NCI-H128 (cell line): ENCODE measurements around the gene SNX25.
"Not testable (repeated sequence)": the region's sequence is repeated elsewhere in the genome, so short reads cannot be mapped to it uniquely, and the experiment has no call there.

ENCODE experiments used
- DNase-seq: peaks from one replicate; lab custom pipeline; 2025; ENCODE audit not compliant: unreplicated experiment; lab: John Stamatoyannopoulos, UW

Gene SNX25

DNA sequence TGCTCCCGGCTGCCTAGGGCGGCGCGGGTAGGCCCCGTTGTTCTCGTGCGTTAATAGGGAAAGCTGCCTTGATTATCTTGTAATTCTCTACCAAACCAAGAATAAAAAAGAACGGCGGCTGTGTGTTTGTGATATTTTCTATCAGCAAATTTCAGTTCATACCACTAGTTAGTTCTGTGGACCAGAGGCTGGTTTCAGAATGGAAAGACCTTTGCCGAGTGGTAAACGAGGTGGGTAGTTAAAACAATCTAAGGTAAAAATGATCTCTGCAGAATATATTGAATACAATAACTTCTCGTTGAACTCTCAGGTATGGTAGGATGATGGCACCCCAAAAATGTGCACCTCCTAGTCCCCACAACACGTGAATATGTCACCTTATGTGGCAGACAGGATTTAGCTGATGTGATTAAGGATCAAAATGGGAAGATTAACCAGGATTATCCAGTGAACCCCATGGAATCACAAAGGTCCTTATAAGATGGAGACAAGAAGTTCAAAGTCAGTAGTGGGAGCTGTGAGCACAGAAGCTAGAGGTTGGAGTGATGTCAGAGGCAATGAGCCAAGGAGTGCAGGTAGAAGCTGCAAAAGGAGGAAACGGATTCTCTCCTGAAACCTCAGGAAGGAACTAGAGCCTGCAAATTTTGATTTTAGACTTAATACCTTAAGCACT, 5.0 kb upstream of the SNX25 start:
- no peak for DNase-seq

DNA sequence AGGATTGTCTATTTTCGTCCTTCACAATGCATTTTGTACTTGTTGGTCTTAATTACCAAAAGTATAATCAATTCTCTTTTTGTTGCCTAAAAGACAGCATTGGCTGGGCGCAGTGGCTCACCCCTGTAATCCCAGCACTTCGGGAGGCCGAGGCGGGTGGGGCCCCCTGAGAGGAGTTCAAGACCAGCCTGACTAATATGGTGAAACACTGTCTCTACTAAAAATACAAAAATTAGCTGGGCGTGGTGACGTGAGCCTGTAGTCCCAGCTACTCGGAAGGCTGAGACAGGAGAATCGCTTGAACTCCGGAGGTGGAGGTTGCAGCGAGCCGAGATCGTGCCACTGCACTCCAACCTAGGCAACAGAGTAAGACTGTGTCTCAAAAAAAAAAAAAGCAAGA, 4.3 kb upstream of the SNX25 start:
- DNase-seq = not testable (repeated sequence)

DNA sequence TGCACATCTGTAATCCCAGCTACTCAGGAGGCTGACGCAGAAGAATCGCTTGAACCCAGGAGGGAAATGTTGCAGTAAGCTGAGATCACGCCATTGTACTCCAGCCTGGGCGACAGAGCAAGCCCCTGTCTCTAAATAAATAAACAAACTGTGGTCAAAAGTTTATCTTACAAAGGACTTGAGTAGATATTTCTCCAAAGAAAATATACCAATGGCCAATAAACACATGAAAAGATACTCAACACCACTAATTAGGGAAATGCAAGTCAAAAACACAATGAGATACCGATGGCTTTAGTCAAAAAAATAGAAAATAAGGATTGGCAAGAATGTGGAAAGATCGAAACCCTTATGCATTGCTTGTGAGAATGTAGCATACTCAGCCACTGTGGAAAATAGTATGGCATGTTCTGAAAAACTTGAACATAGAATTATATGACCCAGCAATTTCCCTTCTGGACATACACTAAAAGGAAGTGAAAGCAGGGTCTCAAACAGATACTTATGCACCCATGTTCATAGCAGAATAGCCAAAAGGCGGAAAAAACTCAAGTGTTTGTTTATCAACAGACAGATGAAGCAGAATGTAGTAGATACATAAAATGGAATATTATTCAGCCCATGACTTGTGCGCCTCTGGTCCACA, 3.6 kb upstream of the SNX25 start:
- DNase-seq = no peak

DNA sequence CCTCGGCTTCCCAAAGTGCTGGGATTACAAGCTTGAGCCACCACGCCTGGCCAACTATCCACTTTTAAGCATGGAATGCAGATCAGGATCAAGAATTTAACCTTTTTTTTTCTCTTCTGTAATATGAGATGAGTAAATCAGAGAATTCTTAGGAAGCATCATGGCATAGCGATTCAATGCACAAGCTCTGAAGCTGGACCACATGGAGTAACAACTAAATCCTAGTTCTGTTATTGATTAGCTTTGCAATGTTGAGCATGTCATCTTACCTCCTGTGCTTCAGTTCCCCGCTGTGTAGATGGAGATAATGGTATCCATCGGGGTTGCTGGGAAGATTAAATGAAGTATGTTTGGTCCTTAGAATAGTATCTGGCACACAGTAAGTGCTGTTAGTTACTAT, 1.9 kb upstream of the SNX25 start:
- DNase-seq = no peak

DNA sequence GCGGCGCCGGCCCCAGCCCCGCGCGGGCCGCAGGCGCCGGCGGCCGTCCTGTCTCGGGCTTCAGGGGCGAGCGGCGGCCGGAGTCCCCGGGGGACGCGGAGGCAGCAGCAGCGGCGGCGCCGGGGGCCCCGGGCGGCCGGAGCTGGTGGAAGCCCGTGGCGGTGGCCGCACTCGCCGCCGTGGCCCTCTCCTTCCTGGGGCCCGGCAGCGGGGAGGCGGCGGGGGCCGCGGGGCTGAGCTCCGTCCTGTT, 379 bp downstream of the SNX25 start:
- DNase-seq = not testable (repeated sequence)

DNA sequence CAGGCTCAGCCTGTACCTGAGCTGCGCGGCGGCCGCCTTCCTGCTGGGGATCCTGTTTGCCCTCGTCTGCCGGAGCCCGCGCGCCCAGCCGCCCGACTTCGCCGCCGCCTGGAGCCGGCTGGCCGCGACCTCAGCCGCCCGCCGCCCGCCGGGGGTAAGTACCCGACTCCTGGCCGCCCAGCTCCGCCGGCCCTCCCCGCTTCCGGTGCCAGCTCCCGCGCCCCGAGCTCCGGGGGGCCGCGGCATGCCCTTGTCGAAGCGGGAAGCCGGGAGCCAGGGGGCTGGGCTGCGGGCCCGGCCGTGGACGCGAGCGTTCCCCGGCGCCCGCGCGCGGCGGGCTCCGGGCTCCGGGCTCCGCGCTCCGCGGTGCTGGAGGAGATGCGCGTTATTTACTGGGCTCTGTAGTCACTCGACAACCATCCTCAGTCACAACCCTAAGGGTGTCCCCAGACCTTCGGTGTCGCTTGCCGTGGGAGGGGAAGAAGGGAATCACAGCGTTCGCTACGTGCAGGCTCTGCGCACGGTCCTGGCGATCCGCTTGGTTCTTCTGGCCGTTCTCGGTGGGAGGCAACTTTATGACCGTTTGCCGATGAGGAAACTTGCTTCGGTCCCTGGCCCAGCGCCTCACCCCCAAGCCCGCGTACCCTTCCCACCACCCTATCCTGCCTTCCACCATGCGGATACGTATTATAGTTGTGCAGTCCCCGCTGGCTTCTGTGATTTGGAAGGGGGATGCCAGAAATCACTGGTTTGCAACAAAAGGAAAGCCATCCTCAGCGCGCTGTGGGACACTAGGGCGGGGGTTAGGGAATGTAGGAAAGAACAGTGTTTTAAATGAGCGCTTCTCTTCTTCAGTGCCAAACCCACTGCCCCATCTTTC, 944 bp downstream of the SNX25 start:
- no peak for DNase-seq

DNA sequence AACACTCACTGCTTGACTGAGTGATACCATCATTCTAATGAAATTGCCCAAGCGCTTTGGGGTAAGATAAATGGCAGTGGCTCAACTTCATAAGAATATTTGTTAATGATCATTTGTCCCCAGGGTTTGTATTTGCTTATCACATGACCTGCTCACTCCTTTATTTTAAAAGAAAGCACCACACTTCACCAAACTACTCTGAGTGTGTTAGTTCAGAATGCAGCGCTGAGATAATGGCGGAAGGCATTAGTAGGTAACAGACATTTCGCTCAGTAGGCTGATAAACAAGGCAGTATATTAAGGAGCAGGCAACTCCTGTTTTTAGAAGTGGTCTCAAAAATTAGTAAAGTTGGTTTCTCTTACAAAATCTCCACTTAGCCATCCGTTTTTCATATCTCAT, 1.6 kb downstream of the SNX25 start:
- no peak for DNase-seq

DNA sequence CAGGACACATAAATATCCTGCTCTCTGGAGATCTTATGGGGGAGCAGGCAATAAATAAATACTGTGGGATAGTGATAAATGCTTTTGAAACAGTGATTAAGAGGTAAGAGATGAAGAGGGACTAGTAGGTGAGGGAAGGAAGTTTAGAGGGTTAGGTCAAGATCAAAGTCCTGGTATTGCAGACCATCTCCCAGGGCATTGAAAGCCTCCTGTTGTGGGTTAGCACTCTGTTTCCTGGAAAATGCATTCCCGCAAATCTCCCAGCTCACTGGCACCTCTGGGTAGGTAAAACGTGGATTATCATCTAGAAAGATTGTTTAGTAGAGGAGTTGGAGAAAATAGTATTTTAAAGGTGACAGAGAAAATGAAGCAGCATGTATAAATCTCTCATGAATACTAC, 2.2 kb downstream of the SNX25 start:
- DNase-seq = no peak

DNA sequence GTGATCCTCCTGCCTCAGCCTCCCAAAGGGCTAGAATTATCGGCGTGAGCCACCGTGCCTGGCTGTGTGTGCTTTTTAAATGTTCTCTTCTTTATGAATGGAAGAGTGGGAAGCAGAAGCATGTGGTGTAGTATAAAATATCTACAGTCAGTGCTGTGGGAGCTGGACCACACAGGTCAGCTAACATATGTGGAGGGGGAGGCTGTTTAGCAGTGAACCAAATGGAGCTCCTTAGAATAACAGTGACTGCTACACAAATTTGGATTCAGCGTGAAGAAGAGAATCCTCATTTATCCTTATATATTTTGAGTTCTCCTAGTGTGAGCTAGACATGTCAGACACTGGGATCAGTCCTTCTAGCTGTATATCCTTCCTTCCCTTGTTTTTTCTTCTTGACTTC, 3.2 kb downstream of the SNX25 start:
- DNase-seq = no peak

DNA sequence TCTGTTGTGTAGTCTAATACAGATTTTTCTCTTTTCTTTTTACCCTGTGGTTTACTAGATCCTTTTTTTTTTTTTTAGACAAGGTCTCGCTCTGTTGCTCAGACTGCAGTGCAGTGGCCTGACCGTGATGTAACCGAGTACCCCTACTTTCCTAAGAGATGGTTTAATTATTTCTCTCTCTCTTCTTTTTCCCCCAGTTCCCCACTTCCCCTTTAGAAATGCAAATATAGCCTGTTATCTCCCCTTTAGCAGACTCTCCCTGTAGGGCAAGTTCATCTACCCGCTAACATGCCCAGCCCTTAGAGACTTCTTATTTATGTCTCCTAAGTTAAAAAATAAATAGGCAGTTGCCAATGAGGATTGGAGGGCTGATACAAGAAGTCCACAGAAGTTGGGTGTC, 4.5 kb downstream of the SNX25 start:
- DNase-seq = no peak

DNA sequence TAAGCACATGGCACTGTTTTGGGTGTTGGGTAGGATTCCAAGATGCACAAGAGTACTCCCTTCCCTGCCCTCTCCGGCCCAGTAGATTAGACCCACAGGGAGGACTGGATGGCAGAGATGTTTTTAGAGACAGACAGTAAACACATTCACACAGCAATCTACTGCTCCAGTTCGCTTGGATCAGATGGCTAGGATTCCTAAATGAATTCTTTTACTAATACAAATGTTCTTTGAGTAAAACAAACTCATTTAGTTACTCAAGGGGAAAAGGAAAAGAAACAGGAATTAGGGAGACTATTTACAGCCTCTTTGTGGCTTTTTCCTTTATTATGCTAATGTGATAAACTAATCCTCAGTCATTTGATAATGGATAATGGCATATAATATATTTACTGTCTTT, 5.9 kb downstream of the SNX25 start:
- DNase-seq = no peak

DNA sequence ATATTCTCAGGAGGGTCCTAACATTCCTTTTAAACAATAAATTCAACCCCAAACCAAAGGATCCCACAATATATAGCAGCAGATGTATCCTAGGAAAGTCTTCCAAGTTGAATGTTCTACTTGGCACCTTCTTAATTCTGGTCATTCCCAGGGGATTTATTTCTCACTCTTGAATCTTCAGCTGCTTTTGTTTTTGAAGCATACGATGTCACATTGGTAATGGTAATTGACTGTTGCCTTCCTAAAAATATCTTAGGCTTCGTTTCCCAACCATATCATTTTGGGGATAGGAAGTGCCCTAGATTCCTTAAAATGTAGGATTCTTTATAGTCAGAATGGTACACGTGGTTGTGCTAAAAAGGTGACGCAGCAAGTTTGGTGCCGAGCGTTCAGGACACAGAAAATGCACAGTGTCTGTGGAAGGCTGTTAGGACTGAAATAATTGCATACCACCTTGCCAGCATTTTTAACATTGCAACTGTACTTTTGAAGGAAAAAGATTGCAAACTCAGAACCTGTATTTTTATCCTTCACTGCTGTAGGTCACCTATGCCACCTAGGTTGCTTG, 8.1 kb downstream of the SNX25 start:
- DNase-seq = no peak

DNA sequence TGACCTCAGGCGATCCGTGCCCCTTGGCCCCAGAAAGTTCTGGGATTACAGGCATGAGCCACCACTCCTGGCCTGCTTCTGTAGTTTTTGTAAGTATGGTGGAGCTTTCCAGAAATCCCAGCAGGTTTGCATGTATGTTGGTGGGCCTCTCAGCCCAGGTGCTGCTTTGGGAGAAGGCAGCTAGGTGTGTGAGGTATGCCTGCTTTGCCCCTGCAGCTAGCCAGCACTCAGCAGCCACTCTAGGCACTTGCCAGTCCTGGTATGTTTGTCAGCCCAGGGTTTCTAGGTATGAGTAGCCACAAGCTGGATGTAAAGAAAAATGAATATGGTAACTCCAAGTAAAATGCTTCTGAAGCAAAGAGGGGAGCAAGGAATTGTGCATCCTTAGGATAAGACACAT, 8.9 kb downstream of the SNX25 start:
- no peak for DNase-seq

DNA sequence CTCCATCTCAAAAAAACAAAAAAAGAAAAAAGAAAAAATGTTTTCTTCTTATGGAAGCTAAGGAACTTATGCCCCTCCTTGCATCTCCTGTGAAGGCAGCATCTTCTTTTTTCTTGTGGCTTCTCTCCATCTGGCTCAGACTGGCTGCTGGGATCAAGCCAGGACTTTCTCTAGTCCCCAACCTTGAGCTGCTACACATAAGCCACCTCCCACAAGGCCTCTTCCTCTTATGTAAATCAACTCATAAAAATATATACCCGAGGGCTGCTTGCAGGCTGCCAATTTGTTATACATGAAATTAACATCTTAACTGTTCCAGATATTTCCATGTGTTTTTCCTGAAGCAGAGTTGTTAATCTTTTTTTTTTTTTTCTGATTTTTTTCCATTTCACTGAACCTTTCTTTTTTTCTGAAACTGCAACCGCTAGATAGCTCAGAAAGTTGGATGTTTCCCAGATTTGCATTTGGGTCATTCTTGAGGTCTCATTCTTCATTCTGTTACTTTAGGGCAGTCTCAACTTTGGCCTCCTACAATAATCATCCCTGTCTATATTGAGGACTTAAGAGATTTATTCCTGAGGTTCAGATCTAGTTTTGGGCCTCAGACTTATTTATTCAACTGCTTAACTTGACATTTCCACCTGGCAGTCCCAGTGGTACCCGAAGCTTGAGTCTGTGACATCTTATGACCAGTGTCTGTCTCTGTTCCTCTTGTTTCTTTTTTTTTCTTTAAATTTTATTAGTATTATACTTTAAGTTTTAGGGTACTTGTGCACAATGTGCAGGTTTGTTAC, 10.3 kb downstream of the SNX25 start:
- DNase-seq = no peak

DNA sequence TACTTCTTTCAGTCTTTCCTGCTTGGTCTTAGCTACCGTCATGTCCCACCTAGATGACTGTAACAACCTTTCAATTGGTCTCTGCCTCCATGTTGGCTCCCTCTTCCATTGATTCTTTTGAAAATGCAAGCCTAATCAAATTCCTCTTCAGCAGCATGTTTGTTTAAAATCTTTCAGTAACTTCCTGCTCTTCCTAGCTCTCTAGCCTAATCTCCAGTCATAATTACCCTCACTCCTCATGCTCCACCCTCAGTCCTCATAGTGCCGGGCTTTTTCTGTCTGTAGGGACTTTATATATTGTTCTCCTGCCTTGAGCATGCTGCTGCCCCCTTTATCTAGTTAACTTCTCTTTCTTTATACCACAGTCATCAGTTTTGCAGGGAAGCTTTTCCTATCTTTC, 12.1 kb downstream of the SNX25 start:
- no peak for DNase-seq

DNA sequence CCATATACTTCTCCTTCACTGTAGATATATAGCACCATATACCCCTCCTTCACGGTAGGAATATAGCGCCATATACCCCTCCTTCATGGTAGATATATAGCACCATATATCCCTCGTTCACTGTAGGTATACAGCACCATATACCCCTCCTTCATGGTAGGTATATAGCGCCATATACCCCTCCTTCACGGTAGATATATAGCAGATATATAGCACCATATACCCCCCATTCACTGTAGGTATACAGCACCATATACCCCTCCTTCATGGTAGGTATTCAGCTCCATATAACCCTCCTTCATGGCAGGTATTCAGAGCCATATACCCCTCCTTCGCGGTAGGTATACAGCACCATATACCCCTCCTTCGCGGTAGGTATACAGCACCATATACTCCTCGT, 12.5 kb downstream of the SNX25 start:
- DNase-seq = no peak

DNA sequence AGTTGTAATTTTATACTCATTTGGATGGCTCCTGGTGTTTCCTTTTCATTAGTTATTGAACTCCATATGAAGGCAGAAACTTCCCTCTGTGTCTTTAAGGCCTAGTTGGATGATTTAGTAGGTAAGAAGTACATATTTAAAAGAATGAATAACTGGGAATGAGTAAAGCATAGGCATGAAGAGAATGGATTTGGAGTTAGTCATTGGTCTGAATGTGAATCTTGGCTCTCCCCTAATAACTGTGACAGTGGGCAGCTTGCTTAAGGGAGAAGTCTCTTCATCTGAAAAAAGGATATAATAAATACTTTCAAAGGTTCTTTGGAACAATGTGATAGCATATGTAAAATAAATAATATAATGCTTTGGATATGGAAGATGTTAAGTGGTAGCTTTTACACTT, 13.2 kb downstream of the SNX25 start:
- no peak for DNase-seq

DNA sequence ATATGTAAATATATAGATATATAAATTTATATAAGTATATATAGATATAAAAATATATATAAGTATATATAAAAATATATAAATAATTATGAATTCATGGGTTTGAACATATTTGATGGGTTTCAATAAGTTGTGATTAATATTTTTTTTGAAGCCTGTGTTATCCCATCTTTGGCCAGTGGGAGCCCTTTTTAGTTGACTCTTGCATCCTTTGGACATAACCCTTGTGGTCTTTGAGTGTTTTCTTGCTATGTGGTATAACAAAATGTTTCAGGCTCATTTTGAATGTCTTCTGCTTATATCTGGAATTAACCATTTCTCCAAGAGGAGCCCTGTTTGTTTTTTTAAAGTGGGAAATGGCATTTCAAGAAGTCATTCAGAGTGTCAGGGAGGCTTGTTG, 15.2 kb downstream of the SNX25 start:
- DNase-seq = no peak

DNA sequence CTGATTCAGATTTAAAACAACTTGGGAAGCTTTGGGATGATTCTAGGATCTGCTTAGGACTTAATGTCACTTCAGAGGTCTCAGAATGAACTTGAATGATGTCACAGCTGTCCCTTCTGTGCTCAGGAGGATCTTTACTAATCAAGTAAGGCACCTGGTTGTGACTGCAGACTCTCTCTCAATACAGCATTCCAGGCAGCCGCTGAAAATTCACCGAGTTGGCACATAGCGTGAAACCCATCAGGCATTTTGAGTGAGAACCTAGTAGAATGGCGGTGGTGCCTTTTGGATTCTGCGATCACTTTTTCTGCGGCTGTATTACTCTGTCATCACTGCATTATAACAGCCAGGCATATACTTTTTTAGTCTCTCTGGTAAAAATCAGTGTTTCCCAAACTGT, 16.5 kb downstream of the SNX25 start:
- no peak for DNase-seq

DNA sequence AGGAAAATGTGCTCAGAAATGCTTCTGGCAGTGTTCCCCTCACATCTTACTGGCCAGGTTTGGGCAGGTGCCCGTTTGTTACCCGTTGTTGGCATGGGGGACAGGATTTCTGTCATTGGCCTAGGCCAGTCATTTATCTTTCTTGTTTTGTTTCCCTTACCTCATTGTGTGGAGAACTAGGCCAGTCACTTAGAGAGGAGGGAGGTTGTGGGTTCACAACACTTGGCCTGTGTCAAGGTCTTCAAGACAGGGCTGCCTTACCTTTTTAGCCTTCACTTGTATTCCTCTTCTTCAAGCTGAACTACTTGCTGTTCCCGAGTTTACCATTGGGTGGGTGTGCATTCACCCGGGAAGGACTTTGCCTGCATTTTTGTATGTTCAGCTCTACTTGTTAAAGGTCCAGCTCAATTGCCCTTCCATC, 17.7 kb downstream of the SNX25 start:
- DNase-seq = no peak

DNA sequence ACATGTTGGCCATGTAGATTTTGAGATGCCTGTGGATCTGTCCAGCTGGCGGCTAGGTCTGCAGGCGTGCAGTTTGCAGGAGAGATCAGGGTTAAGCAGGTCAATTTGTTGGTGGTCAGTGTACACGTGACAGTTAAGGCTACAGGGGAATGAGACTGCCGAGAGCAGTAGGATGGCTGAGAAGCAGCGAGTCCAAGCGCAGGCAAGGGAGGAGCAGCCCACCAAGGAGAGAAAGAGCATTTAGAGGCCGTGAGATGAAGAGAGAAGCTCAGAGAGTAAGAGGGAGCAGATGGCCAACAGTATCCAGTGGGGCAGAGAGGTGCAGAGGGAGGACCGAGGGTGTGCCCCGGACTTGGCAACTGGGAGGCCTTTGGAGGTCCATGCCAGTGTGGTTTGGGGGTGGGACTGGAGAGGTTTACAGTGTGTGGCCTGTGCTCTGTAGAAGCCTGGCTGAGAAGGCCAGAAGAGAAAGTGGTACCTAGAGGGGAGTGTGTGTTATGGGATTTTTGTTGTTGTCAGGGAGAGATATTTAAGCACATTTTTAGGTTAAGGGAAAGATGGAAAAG, 18.4 kb downstream of the SNX25 start:
- no peak for DNase-seq
